Activated CD8-positive, alpha-beta T cell treated with anti-CD3 and anti-CD28 coated beads for 36 hours (primary cell): ENCODE data around the gene KIAA1328. TPM values are rescaled to one million over a fixed set of nuclear protein-coding genes. Genes with fewer than 3 reads are reported as not detected.

Experiments used
- ATAC-seq: fragments of 200-7000 bp; cut with Tn5 transposase; one replicate; pipeline ENCODE4 v1.10.0; 2021; ENCODE audit warnings: mild to moderate bottlenecking, moderate library complexity
- CTCF ChIA-PET: fragments of 350-600 bp; sonication (Branson Sonifier 250); formaldehyde crosslinking; loops from one replicate; lab custom pipeline; 2021; ENCODE audit warnings: antibody characterized with exemption; lab: Charles Lee
- POLR2A ChIA-PET: fragments of 350-600 bp; sonication (Branson Sonifier 250); formaldehyde crosslinking; loops from one replicate; lab custom pipeline; 2021; ENCODE audit warnings: antibody characterized with exemption; lab: Charles Lee
- DNase-seq: peaks from one replicate; pipeline ENCODE4 v3.0.0-alpha.2; 2020
- H3K27ac Mint-ChIP-seq: one replicate; pipeline ENCODE4 v1.8.0; 2021; ENCODE audit warnings: mild to moderate bottlenecking, mixed read lengths
- H3K27me3 Mint-ChIP-seq: one replicate; pipeline ENCODE4 v1.8.0; 2021; ENCODE audit warnings: mixed read lengths
- H3K36me3 Mint-ChIP-seq: one replicate; pipeline ENCODE4 v1.8.0; 2021; ENCODE audit warnings: low read depth, mixed read lengths
- H3K4me1 Mint-ChIP-seq: one replicate; pipeline ENCODE4 v1.8.0; 2021; ENCODE audit warnings: low read depth, mixed read lengths
- H3K4me3 Mint-ChIP-seq: one replicate; pipeline ENCODE4 v1.8.0; 2021; ENCODE audit warnings: mild to moderate bottlenecking, moderate library complexity, mixed read lengths
- H3K9me3 Mint-ChIP-seq: one replicate; pipeline ENCODE4 v1.8.0; 2021; ENCODE audit warnings: mixed read lengths
- intact Hi-C: fragments of 100-400 bp; cut with micrococcal nuclease; formaldehyde crosslinking; loops from one replicate; pipeline ENCODE4 v1.10.0; 2022
- total RNA-seq, 2 experiments: library from RNA; stranded (reverse); gene quantifications; one replicate each; pipeline ENCODE4 v1.2.3, GENCODE V29; 2021
- TF ChIP-seq, protein P1 (sequence below): fragments of 200-600 bp; IDR thresholded peaks from one replicate; pipeline ENCODE4 v1.8.0; 2022; ENCODE audit warnings: antibody characterized with exemption, mild to moderate bottlenecking

KIAA1328 gene
- total RNA-seq, 2 experiments from 2014 or later, result 5.9 to 6.1 TPM

DNA sequence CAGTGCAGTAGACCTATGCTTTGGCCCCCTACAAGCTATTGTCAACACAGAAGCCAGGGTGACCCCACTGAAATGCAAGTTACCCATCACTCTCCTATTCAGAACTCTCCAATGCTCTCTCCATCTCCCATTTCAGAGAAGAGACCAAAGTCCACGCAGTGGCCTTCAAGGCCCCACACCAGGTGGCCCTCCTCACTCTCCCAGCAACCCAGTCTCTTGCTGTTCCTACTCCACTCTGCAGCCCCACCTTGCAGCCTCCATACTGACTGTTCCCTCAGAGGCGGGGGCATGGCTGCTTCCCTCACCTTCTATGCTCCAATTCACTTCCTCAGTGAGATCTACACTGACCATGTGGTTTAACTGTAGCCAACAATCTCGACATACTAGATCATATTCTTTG lies 423.4 kb downstream of the KIAA1328 start:
- Mint-ChIP-seq H3K27ac (no peak overlapping the region), H3K4me3 (no peak overlapping the region), H3K27me3 (peaks cover 44% of the 10 kb centered on the region), H3K36me3 (no peaks in the 10 kb centered on the region), H3K4me1 (no peaks in the 10 kb centered on the region), H3K9me3 (no peaks in the 10 kb centered on the region)
- ChIA-PET POLR2A (no interaction called here), CTCF (no interaction called here)
- intact Hi-C loops, result no loop called here
- TF ChIP-seq, protein P1, sequence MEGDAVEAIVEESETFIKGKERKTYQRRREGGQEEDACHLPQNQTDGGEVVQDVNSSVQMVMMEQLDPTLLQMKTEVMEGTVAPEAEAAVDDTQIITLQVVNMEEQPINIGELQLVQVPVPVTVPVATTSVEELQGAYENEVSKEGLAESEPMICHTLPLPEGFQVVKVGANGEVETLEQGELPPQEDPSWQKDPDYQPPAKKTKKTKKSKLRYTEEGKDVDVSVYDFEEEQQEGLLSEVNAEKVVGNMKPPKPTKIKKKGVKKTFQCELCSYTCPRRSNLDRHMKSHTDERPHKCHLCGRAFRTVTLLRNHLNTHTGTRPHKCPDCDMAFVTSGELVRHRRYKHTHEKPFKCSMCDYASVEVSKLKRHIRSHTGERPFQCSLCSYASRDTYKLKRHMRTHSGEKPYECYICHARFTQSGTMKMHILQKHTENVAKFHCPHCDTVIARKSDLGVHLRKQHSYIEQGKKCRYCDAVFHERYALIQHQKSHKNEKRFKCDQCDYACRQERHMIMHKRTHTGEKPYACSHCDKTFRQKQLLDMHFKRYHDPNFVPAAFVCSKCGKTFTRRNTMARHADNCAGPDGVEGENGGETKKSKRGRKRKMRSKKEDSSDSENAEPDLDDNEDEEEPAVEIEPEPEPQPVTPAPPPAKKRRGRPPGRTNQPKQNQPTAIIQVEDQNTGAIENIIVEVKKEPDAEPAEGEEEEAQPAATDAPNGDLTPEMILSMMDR, result no peak
- no peak for DNase-seq
- ATAC-seq, result no peak

DNA sequence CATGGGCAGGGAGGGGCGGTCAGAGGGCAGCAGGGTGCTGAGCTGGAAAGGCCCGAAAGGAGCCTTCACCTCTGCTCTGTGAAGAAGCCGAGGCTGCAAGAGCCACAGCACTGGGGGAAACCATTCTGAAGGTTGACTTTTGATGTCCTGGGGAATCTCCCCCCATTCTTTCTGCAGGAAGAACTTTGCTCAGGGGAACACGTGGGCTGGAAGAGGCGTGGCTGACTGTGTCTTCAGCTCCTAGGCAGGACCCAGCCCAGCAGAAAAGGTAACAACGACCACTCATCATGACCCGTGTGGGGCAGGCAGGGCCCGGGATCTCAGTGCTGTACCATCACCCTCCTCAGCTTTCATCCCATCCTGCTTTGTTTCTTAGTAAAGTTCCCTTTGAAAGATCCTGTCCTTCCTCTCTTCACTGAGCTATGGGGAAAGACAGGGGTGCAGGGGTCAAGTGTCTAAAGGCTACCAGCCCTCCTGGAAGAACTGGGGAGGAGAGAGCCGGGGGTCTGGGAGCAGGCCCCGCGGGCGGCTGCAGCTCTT lies 424.0 kb downstream of the KIAA1328 start:
- ATAC-seq, result peak; percentile 30
- no peak overlapping the region for H3K4me3 Mint-ChIP-seq
- peaks cover 46% of the 10 kb centered on the region for H3K27me3 Mint-ChIP-seq

DNA sequence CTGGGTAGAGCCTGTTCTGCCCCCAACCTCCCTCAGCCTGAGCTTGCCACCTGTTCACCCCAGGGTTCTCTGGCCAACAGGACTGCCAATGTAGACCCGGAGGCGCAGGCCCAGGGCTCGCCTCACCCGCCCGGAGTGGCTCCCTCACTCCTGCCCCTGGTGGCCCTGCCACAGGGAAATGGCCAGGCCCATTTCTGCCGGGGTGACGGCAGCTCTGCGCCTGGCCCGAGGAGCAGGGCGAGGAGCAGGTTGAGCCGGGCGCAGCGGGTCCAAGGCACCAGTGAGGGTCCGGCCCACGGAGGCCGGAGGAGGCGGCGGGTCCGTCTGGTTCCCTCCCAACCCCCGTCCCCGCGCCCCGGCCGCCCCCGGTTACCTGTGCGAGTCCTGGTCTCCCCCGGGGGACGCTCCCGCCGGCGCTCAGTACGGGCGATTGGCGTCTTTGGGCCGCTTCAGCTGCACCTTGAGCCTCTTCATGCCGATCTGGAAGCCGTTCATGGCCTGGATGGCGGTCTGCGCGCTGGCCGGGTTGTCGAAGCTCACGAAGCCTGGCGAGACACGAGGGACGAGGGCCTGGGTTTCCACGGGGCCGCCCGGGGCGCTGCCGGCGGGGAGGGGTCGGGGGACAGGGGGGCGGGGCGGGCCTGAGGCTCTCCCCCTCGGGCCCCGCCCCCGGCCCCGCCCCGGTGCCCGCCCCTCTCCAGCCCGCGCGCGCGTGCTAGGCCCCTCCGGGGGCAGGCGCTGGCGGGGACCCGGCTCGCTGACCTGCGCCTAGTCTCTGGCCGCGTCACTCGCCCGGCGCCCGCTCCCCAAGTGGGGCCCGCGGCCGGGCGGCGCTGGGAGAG lies 424.7 kb downstream of the KIAA1328 start:
- TF ChIP-seq, protein P1, result no peak
- DNase-seq (peak; percentile 16), ATAC-seq (peak; percentile 66)
- Mint-ChIP-seq H3K4me3 (no peak overlapping the region), H3K36me3 (no peaks in the 10 kb centered on the region), H3K9me3 (no peaks in the 10 kb centered on the region), H3K27ac (no peak overlapping the region), H3K4me1 (no peaks in the 10 kb centered on the region), H3K27me3 (peaks cover 47% of the 10 kb centered on the region)
- ChIA-PET CTCF (no interaction called here), POLR2A (no interaction called here)
- intact Hi-C loops, result no loop called here

More for the DNA sequence above, 424.0 kb downstream of the KIAA1328 start:
- Mint-ChIP-seq H3K27ac (no peak overlapping the region), H3K36me3 (no peaks in the 10 kb centered on the region), H3K9me3 (no peaks in the 10 kb centered on the region), H3K4me1 (no peaks in the 10 kb centered on the region)
- DNase-seq, result peak; percentile 20
- TF ChIP-seq, protein P1, result no peak
- intact Hi-C loops, result no loop called here
- CTCF ChIA-PET, result no interaction called here
- POLR2A ChIA-PET, result no interaction called here

DNA sequence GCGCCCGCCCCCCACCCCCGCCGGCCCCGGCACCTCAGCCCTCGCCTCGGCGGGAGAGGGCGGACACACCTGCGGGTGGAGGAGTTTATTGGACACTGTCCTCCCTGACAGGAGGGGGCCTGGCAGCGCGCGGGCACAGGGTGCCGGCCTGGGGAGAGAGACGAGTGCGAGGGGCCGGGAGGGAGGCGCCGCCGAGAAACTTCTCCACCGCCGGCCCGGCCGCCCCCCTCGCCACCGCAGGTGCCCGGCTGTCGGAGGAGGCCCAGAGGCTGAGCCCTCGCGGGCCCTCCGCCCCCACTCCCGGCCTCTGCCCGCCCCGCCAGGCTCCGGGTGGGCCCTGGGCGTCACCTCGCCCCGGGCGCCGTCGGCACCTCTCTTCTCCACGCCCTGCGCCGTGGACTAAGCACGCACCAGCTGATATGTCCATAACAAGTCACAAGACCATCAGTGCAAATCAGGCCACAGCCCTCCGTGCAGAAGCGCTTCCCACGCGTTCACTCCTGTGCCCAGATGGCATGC lies 425.4 kb downstream of the KIAA1328 start:
- H3K27ac Mint-ChIP-seq, result no peak overlapping the region
- no peaks in the 10 kb centered on the region for H3K4me1 Mint-ChIP-seq
- ATAC-seq (peak; percentile 47), DNase-seq (no peak)
- H3K9me3 Mint-ChIP-seq, result no peaks in the 10 kb centered on the region
- H3K4me3 Mint-ChIP-seq, result peak overlapping the region; percentile 49
- POLR2A ChIA-PET, result no interaction called here
- H3K36me3 Mint-ChIP-seq, result no peaks in the 10 kb centered on the region
- H3K27me3 Mint-ChIP-seq, result peaks cover 46% of the 10 kb centered on the region
- TF ChIP-seq, protein P1, result no peak
- intact Hi-C loops, result no loop called here
- CTCF ChIA-PET, result no interaction called here

DNA sequence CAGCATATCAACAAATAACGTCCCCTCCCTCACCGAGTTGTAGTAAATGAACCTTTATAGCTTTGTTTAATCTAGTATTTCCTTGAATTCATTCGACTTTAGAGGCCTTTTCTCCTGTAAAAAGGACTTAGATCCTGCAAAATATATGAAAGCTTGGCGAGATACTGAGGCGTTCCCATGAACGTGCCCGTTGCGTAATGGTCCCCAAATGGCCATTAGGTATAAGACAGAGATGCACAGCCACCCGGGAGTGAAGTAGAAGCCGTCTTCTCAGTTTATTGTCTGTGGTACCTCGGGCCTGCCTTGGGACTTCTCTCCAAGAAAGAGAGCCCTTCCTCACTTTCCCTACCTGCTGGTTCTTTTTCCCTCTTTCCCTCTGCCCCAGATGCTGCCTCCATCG lies 426.0 kb downstream of the KIAA1328 start:
- no peaks in the 10 kb centered on the region for H3K9me3 Mint-ChIP-seq
- ChIA-PET POLR2A (no interaction called here), CTCF (interaction anchor here (0.6 kb wide), 1 partner anchor 50 kb away, joined by 3 read pairs; no protein-coding TSS in a partner anchor)
- ATAC-seq (no peak), DNase-seq (no peak)
- H3K4me3 Mint-ChIP-seq, result no peak overlapping the region
- no peak overlapping the region for H3K27ac Mint-ChIP-seq
- TF ChIP-seq, protein P1, result no peak
- no peaks in the 10 kb centered on the region for H3K4me1 Mint-ChIP-seq
- intact Hi-C loops, result no loop called here
- H3K36me3 Mint-ChIP-seq, result no peaks in the 10 kb centered on the region
- H3K27me3 Mint-ChIP-seq, result peaks cover 46% of the 10 kb centered on the region
